ENCODE results near the gene MROH2A. TPM values are rescaled to one million over a fixed set of nuclear protein-coding genes. Genes with fewer than 3 reads are reported as not detected.

Gene MROH2A
- total and polyA plus RNA-seq, 2 experiments from 2014 or later = not detected

- Histone ChIP-seq H3K27ac (peak within 1 kb of the TSS; percentile 52), H3K4me3 (peak within 1 kb of the TSS; percentile 95), H4K20me1 (ENCODE audit: insufficient read depth) (no peaks in the 10 kb centered on the region), H3K9me3 (ENCODE audit: low read depth) (no peaks in the 10 kb centered on the region), H3K79me2 (ENCODE audit: insufficient read depth) (peaks cover 49% of the 10 kb centered on the region), H3K27me3 (replicated peaks; ENCODE audit: insufficient read depth) (no peaks in the 10 kb centered on the region), H3K36me3 (ENCODE audit: low read depth) (no peaks in the 10 kb centered on the region), H3F3A (ENCODE audit: insufficient read depth) (peaks cover 5% of the 10 kb centered on the region; the same call in 1 of the 2 replicates), H3K4me2 (ENCODE audit: unreplicated experiment) (peak within 1 kb of the TSS; percentile 79), H3K9ac (peak within 1 kb of the TSS; percentile 80), H3K4me1 (ENCODE audit: insufficient read depth) (peaks cover 12% of the 10 kb centered on the region; the same call in 1 of the 2 replicates), H3K9me2 (ENCODE audit: insufficient read depth) (no peaks in the 10 kb centered on the region), H2AFZ (peak within 1 kb of the TSS; percentile 97)
- TF ChIP-seq EZH2phosphoT487 (IDR thresholded peaks at IDR 0.05; ENCODE audit: insufficient read depth, low read depth) (no peak), EZH2 (IDR thresholded peaks at IDR 0.05; ENCODE audit: insufficient read depth, poor library complexity, severe bottlenecking) (no peak)
- peak; percentile 98 for DNase-seq
- in situ Hi-C loops (cut with MboI) = no loop called here
- 1 to 2% methylated on average over 44 to 60 of the region's 60 CpGs for WGBS, 2 experiments (ENCODE audit: low coverage in 1 of 2, low lambda C conversion rate in 2 of 2, missing lambda C conversion rate in 2 of 2)
Observed at GRCh38 chr2:233854241-233854981, 76.3 kb downstream of the MROH2A start, which contains the start of gene HJURP. Gene HJURP (minus strand): TSS chr2:233854535. CDS start chr2:233854500, 35 bp downstream.

GRCh38 chr2:233855345-233855744 lies 77.2 kb downstream of the MROH2A start:
- peaks cover 5% of the 10 kb centered on the region; the same call in 1 of the 2 replicates for H3F3A ChIP-seq (ENCODE audit: insufficient read depth)
- no peak for TF ChIP-seq EZH2 (IDR thresholded peaks at IDR 0.05; ENCODE audit: insufficient read depth, poor library complexity, severe bottlenecking)
- no peak for TF ChIP-seq EZH2phosphoT487 (IDR thresholded peaks at IDR 0.05; ENCODE audit: insufficient read depth, low read depth)
- no peaks in the 10 kb centered on the region for H4K20me1 ChIP-seq (ENCODE audit: insufficient read depth)
- H3K4me3 ChIP-seq = peak overlapping the region; percentile 95; the same call in 1 of the 2 replicates
- 69 to 77% methylated on average over 5 of the region's 5 CpGs for WGBS, 2 experiments (ENCODE audit: low coverage in 1 of 2, low lambda C conversion rate in 2 of 2, missing lambda C conversion rate in 2 of 2)
- in situ Hi-C loops (cut with MboI) = no loop called here
- peak overlapping the region; percentile 97 for H2AFZ ChIP-seq
- H3K36me3 ChIP-seq (ENCODE audit: low read depth) = no peaks in the 10 kb centered on the region
- H3K9me3 ChIP-seq (ENCODE audit: low read depth) = no peaks in the 10 kb centered on the region
- H3K79me2 ChIP-seq (ENCODE audit: insufficient read depth) = peaks cover 40% of the 10 kb centered on the region
- 0 out of 2 replicates have a peak overlapping the region, but pooled peaks have one; percentile 52 for H3K27ac ChIP-seq
- peaks cover 12% of the 10 kb centered on the region; the same call in 1 of the 2 replicates for H3K4me1 ChIP-seq (ENCODE audit: insufficient read depth)
- DNase-seq = no peak
- peak overlapping the region; percentile 80 for H3K9ac ChIP-seq
- no peaks in the 10 kb centered on the region for H3K27me3 ChIP-seq (replicated peaks; ENCODE audit: insufficient read depth)
- no peaks in the 10 kb centered on the region for H3K9me2 ChIP-seq (ENCODE audit: insufficient read depth)
- H3K4me2 ChIP-seq (ENCODE audit: unreplicated experiment) = peak overlapping the region; percentile 79

- TF ChIP-seq EZH2 (IDR thresholded peaks at IDR 0.05; ENCODE audit: insufficient read depth, poor library complexity, severe bottlenecking) = no peak
- no peak for TF ChIP-seq EZH2phosphoT487 (IDR thresholded peaks at IDR 0.05; ENCODE audit: insufficient read depth, low read depth)
- H4K20me1 ChIP-seq (ENCODE audit: insufficient read depth) = no peaks in the 10 kb centered on the region
- peaks cover 31% of the 10 kb centered on the region for H3K79me2 ChIP-seq (ENCODE audit: insufficient read depth)
- H3K9me2 ChIP-seq (ENCODE audit: insufficient read depth) = no peaks in the 10 kb centered on the region
- no peaks in the 10 kb centered on the region for H3K9me3 ChIP-seq (ENCODE audit: low read depth)
- no peaks in the 10 kb centered on the region for H3K27me3 ChIP-seq (replicated peaks; ENCODE audit: insufficient read depth)
- H3K4me2 ChIP-seq (ENCODE audit: unreplicated experiment) = no peak overlapping the region
- WGBS, 2 experiments (ENCODE audit: low coverage in 1 of 2, low lambda C conversion rate in 2 of 2, missing lambda C conversion rate in 2 of 2) = 89 to 90% methylated on average over 5 of the region's 5 CpGs
- peaks cover 5% of the 10 kb centered on the region; the same call in 1 of the 2 replicates for H3F3A ChIP-seq (ENCODE audit: insufficient read depth)
- no peak for DNase-seq
- H3K4me3 ChIP-seq = no peak overlapping the region
- no peak overlapping the region for H3K27ac ChIP-seq
- H2AFZ ChIP-seq = no peak overlapping the region
- peaks cover 12% of the 10 kb centered on the region; the same call in 1 of the 2 replicates for H3K4me1 ChIP-seq (ENCODE audit: insufficient read depth)
- in situ Hi-C loops (cut with MboI) = no loop called here
- no peaks in the 10 kb centered on the region for H3K36me3 ChIP-seq (ENCODE audit: low read depth)
- no peak overlapping the region for H3K9ac ChIP-seq
Observed at GRCh38 chr2:233856184-233856583, 78.1 kb downstream of the MROH2A start.

- WGBS, 2 experiments (ENCODE audit: low coverage in 1 of 2, low lambda C conversion rate in 2 of 2, missing lambda C conversion rate in 2 of 2) = 43 to 45% methylated on average over 9 of the region's 9 CpGs
- TF ChIP-seq EZH2 (IDR thresholded peaks at IDR 0.05; ENCODE audit: insufficient read depth, poor library complexity, severe bottlenecking) = no peak
- TF ChIP-seq EZH2phosphoT487 (IDR thresholded peaks at IDR 0.05; ENCODE audit: insufficient read depth, low read depth) = no peak
- H3F3A ChIP-seq (ENCODE audit: insufficient read depth) = peaks cover 5% of the 10 kb centered on the region; the same call in 1 of the 2 replicates
- H3K36me3 ChIP-seq (ENCODE audit: low read depth) = no peaks in the 10 kb centered on the region
- H3K9me2 ChIP-seq (ENCODE audit: insufficient read depth) = no peaks in the 10 kb centered on the region
- H2AFZ ChIP-seq = no peak overlapping the region; the same call in 1 of the 2 replicates
- no peaks in the 10 kb centered on the region for H3K9me3 ChIP-seq (ENCODE audit: low read depth)
- peaks cover 17% of the 10 kb centered on the region for H3K79me2 ChIP-seq (ENCODE audit: insufficient read depth)
- no peaks in the 10 kb centered on the region for H3K27me3 ChIP-seq (replicated peaks; ENCODE audit: insufficient read depth)
- in situ Hi-C loops (cut with MboI) = no loop called here
- peaks cover 9% of the 10 kb centered on the region; the same call in 1 of the 2 replicates for H3K4me1 ChIP-seq (ENCODE audit: insufficient read depth)
- H3K4me3 ChIP-seq = no peak overlapping the region
- no peak overlapping the region for H3K4me2 ChIP-seq (ENCODE audit: unreplicated experiment)
- peak; percentile 54 for DNase-seq
- H4K20me1 ChIP-seq (ENCODE audit: insufficient read depth) = no peaks in the 10 kb centered on the region
- no peak overlapping the region for H3K27ac ChIP-seq
- H3K9ac ChIP-seq = no peak overlapping the region
Observed at GRCh38 chr2:233857511-233858141, 79.5 kb downstream of the MROH2A start.
